Liver (tissue), 3 donors: ENCODE data around the gene RETSAT.

Experiments
- CTCF ChIP-seq: fragments of 150-350 bp; IDR thresholded peaks from 2 replicates; pipeline ENCODE4 v1.5.1; 2017; ENCODE audit warnings: improper control_type of control experiment, low read depth, low read length; ENCODE audit not compliant: missing input control
- GABPA ChIP-seq, 2 donors: IDR thresholded peaks in 1 of 2; conservative IDR thresholded peaks in 1 of 2; 2 replicates each; pipeline ENCODE4 v1.6.1; 2016; ENCODE audit warnings: antibody characterized with exemption in 2 of 2, mild to moderate bottlenecking in 1 of 2, moderate library complexity in 1 of 2
- RAD21 ChIP-seq, 2 donors: IDR thresholded peaks; 2 replicates each; pipeline ENCODE4 v1.6.1; 2016; ENCODE audit warnings: antibody characterized with exemption in 2 of 2, mild to moderate bottlenecking in 2 of 2
- TF ChIP-seq, protein P1 (sequence below): IDR thresholded peaks from 2 replicates; pipeline ENCODE4 v1.6.1; 2016; ENCODE audit warnings: antibody characterized with exemption, mild to moderate bottlenecking
- donor health status: healthy.
- donor health status: healthy.

GRCh38 chr2:85385746-85386145 is 31.4 kb upstream of the RETSAT start:
- TF ChIP-seq CTCF (no peak), RAD21 (IDR thresholded peaks at IDR 0.05) (no peak), GABPA (IDR thresholded peaks at IDR 0.05 in 1 of 2, conservative IDR thresholded peaks at IDR 0.05 in 1 of 2) (no peak)
- TF ChIP-seq, protein P1, sequence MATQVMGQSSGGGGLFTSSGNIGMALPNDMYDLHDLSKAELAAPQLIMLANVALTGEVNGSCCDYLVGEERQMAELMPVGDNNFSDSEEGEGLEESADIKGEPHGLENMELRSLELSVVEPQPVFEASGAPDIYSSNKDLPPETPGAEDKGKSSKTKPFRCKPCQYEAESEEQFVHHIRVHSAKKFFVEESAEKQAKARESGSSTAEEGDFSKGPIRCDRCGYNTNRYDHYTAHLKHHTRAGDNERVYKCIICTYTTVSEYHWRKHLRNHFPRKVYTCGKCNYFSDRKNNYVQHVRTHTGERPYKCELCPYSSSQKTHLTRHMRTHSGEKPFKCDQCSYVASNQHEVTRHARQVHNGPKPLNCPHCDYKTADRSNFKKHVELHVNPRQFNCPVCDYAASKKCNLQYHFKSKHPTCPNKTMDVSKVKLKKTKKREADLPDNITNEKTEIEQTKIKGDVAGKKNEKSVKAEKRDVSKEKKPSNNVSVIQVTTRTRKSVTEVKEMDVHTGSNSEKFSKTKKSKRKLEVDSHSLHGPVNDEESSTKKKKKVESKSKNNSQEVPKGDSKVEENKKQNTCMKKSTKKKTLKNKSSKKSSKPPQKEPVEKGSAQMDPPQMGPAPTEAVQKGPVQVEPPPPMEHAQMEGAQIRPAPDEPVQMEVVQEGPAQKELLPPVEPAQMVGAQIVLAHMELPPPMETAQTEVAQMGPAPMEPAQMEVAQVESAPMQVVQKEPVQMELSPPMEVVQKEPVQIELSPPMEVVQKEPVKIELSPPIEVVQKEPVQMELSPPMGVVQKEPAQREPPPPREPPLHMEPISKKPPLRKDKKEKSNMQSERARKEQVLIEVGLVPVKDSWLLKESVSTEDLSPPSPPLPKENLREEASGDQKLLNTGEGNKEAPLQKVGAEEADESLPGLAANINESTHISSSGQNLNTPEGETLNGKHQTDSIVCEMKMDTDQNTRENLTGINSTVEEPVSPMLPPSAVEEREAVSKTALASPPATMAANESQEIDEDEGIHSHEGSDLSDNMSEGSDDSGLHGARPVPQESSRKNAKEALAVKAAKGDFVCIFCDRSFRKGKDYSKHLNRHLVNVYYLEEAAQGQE, result no peak
